HG02571 (cell line): ENCODE results near the gene CALR.
"Not testable (repeated sequence)": the region's sequence is repeated elsewhere in the genome, so short reads cannot be mapped to it uniquely, and the experiment has no call there.

Experiments used
- ATAC-seq: cut with Tn5 transposase; IDR thresholded peaks from one replicate; pipeline ENCODE4 v1.9.1; 2021; ENCODE audit warnings: mild to moderate bottlenecking, moderate library complexity; ENCODE audit not compliant: unreplicated experiment

CALR gene

GRCh38 chr19:12933287-12934072 lies 4.9 kb upstream of the CALR start, which contains the start of gene FARSA:
FARSA (minus strand) TSS chr19:12933711; CDS start chr19:12933696, 15 bp downstream.
- ATAC-seq = no peak

- no peak for ATAC-seq
Observed at GRCh38 chr19:12935071-12935470, 3.3 kb upstream of the CALR start.

- no peak for ATAC-seq
Observed at GRCh38 chr19:12936582-12936981, 1.8 kb upstream of the CALR start.

- ATAC-seq = no peak
Observed at GRCh38 chr19:12937093-12937926, 1.1 kb upstream of the CALR start.

GRCh38 chr19:12938779-12939601 lies 581 bp downstream of the CALR start:
- no peak for ATAC-seq

- ATAC-seq = no peak
Observed at GRCh38 chr19:12939975-12940423, 1.6 kb downstream of the CALR start.

GRCh38 chr19:12940897-12941296 lies 2.5 kb downstream of the CALR start:
- no peak for ATAC-seq

- no peak for ATAC-seq
Observed at GRCh38 chr19:12943437-12944044, 5.1 kb downstream of the CALR start.

GRCh38 chr19:12944104-12944674 lies 5.8 kb downstream of the CALR start:
- no peak for ATAC-seq

GRCh38 chr19:12945479-12946091 lies 7.2 kb downstream of the CALR start, which contains the start of gene RAD23A:
RAD23A (plus strand) TSS chr19:12945862; CDS start chr19:12945949, 87 bp downstream.
- peak; percentile 70 for ATAC-seq

GRCh38 chr19:12946092-12946721 lies 7.8 kb downstream of the CALR start:
- peak; percentile 33 for ATAC-seq

GRCh38 chr19:12946731-12947496 lies 8.5 kb downstream of the CALR start:
- ATAC-seq = no peak

GRCh38 chr19:12947702-12948611 lies 9.5 kb downstream of the CALR start:
- no peak for ATAC-seq

GRCh38 chr19:12948612-12949362 lies 10.4 kb downstream of the CALR start:
- ATAC-seq = no peak

- no peak for ATAC-seq
Observed at GRCh38 chr19:12949363-12950283, 11.2 kb downstream of the CALR start.

GRCh38 chr19:12952050-12952449 lies 13.6 kb downstream of the CALR start:
- ATAC-seq = not testable (repeated sequence)
